ENCODE measurements around the gene HIVEP1.

Gene HIVEP1

DNA sequence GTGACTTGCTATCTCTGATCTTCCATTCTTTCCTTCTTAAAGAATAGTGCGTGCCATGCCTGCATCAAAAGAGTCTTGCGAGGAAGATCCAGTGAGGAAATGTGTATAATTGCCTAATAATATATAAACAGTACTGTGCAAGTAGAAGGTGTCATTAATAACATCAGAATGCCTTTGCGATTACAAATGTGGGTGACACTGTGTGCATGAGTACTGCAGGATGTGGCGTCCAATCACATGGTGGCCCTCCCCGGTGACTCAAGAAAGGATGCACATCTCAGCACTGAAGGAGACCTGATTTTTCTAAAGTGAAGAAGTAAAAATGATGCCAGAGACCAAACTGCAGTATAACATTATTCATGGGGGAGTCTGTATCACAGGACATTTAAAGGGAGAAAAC lies 170.6 kb downstream of the HIVEP1 start:
- H3K27me3 ChIP-seq (ENCODE audit: insufficient read depth, low read length) = no peaks in the 10 kb centered on the region
- H3K4me1 ChIP-seq (ENCODE audit: control insufficient read depth, insufficient read depth, low read length, unreplicated experiment) = no peaks in the 10 kb centered on the region
- no peak overlapping the region for H3K27ac ChIP-seq (ENCODE audit: low read depth, low read length)
- H2AFZ ChIP-seq (ENCODE audit: low read length, unreplicated experiment) = no peak overlapping the region
- H3K36me3 ChIP-seq (ENCODE audit: insufficient read depth, low read length) = no peaks in the 10 kb centered on the region
- no peak overlapping the region for H3K4me3 ChIP-seq (ENCODE audit: low read depth, low read length)
- no peaks in the 10 kb centered on the region for H3K79me2 ChIP-seq (ENCODE audit: control insufficient read depth, insufficient read depth, low read length, unreplicated experiment)

DNA sequence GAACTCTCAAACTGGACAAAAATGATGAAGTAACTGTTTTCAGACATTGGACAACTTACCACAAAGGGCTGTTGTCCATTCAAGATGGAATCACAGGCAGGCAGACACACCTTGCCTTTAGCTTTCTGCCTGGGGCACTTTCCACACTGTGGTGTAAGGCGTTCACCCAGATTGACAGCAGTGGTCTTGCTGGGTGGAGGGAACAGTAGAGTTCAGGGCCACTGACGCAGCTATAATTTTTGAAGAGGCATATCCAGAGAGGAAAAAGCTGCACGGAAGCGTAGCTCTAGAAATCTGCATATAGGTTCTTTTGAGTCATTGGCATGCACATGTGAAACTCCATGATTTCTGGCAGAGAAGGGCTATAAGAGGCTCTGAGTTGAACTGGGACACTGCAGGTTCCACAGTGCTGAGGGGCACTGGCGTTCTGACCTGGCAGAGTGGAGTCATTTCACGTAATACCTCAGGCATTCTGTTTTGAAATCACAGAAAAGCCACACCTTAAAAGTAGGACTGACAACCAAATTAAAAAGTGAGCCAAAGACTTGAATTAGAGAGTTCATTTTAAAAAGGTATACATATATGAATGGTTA lies 173.1 kb downstream of the HIVEP1 start:
- Histone ChIP-seq H2AFZ (ENCODE audit: low read length, unreplicated experiment) (no peak overlapping the region), H3K36me3 (ENCODE audit: insufficient read depth, low read length) (no peaks in the 10 kb centered on the region), H3K27ac (ENCODE audit: low read depth, low read length) (no peak overlapping the region), H3K79me2 (ENCODE audit: control insufficient read depth, insufficient read depth, low read length, unreplicated experiment) (no peaks in the 10 kb centered on the region), H3K4me3 (ENCODE audit: low read depth, low read length) (no peak overlapping the region), H3K27me3 (ENCODE audit: insufficient read depth, low read length) (no peaks in the 10 kb centered on the region), H3K4me1 (ENCODE audit: control insufficient read depth, insufficient read depth, low read length, unreplicated experiment) (no peaks in the 10 kb centered on the region)

DNA sequence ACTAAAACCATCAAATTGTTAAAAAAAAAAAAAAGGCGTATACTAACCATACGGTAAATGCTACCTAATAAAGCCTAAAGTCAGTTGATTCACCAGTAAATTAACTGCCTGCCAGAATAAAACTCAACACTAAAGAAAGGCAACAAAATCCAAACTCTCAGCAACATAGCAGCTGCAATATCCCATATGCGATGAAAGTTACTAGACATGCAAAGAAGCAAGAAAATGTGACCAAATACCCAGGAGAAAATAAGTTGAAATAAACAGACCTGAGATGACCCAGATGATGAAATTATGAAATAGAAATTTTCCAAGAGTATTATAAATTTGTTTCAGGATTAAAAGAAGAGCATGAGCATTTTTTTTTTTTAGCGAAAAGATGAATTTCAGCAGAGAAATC lies 174.4 kb downstream of the HIVEP1 start:
- H3K27me3 ChIP-seq (ENCODE audit: insufficient read depth, low read length) = no peaks in the 10 kb centered on the region
- H3K27ac ChIP-seq (ENCODE audit: low read depth, low read length) = no peak overlapping the region
- no peak overlapping the region for H2AFZ ChIP-seq (ENCODE audit: low read length, unreplicated experiment)
- no peaks in the 10 kb centered on the region for H3K79me2 ChIP-seq (ENCODE audit: control insufficient read depth, insufficient read depth, low read length, unreplicated experiment)
- no peaks in the 10 kb centered on the region for H3K4me1 ChIP-seq (ENCODE audit: control insufficient read depth, insufficient read depth, low read length, unreplicated experiment)
- no peaks in the 10 kb centered on the region for H3K36me3 ChIP-seq (ENCODE audit: insufficient read depth, low read length)
- H3K4me3 ChIP-seq (ENCODE audit: low read depth, low read length) = no peak overlapping the region

DNA sequence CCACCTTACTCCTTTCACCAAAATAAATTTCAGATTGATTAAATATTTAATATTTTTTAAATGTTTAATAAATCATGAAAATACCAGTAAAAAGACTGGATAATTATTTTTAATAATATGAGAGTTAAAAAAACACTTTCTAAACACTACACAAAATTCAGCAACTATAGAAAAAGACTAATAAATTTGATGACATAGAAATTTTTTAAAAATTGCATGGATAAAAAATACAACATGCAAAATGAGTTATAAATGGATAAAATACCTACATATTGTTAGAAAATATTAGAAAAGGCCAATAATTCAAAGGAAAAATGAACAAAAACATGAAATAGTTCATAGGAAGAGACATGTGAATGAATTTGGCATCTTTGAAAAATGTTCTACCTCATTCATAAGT lies 177.0 kb downstream of the HIVEP1 start:
- Histone ChIP-seq H2AFZ (ENCODE audit: low read length, unreplicated experiment) (no peak overlapping the region), H3K27ac (ENCODE audit: low read depth, low read length) (no peak overlapping the region), H3K27me3 (ENCODE audit: insufficient read depth, low read length) (no peaks in the 10 kb centered on the region), H3K79me2 (ENCODE audit: control insufficient read depth, insufficient read depth, low read length, unreplicated experiment) (no peaks in the 10 kb centered on the region), H3K4me1 (ENCODE audit: control insufficient read depth, insufficient read depth, low read length, unreplicated experiment) (no peaks in the 10 kb centered on the region), H3K4me3 (ENCODE audit: low read depth, low read length) (no peak overlapping the region), H3K36me3 (ENCODE audit: insufficient read depth, low read length) (no peaks in the 10 kb centered on the region)

DNA sequence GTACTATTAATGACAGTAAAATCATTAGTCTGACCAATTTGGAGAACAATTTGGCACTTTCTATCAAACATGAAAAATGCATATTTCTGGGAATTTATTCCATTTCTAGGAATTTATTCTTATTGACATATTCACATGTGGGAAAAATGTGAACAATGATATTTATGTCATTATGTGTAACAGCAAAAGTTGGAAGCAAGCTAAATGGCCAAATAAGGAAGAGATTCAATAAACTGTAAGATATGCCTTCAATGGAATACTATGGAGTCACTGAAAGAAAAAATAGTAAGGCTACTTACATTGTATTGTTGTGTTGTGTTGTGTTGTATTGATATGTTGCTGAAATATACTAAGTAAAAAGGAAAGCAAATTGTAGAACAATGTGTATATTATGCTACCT lies 177.5 kb downstream of the HIVEP1 start:
- H3K36me3 ChIP-seq (ENCODE audit: insufficient read depth, low read length) = no peaks in the 10 kb centered on the region
- H3K27me3 ChIP-seq (ENCODE audit: insufficient read depth, low read length) = no peaks in the 10 kb centered on the region
- no peaks in the 10 kb centered on the region for H3K79me2 ChIP-seq (ENCODE audit: control insufficient read depth, insufficient read depth, low read length, unreplicated experiment)
- H3K27ac ChIP-seq (ENCODE audit: low read depth, low read length) = no peak overlapping the region
- no peak overlapping the region for H3K4me3 ChIP-seq (ENCODE audit: low read depth, low read length)
- no peaks in the 10 kb centered on the region for H3K4me1 ChIP-seq (ENCODE audit: control insufficient read depth, insufficient read depth, low read length, unreplicated experiment)
- no peak overlapping the region for H2AFZ ChIP-seq (ENCODE audit: low read length, unreplicated experiment)

DNA sequence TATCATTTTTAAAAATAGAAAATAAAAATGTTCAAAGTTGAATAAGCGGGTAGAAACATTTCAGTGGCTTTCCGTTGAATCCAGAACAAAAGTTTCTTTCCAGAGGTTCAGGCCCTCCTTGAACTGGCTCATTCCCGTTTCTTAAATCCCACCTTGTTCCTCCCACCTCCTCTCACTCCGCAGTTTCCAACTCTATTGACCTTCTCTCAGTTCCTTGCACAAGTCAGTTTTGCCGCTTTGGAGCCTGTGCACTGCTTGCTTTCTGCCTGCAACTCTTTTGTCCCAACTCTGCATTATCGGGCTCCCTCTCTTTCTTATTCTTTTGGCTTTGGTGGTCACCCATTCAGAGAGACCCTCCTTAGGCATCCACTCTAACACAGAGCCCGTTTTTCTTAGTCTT lies 178.1 kb downstream of the HIVEP1 start:
- H3K4me3 ChIP-seq (ENCODE audit: low read depth, low read length) = no peak overlapping the region
- H3K27me3 ChIP-seq (ENCODE audit: insufficient read depth, low read length) = no peaks in the 10 kb centered on the region
- H2AFZ ChIP-seq (ENCODE audit: low read length, unreplicated experiment) = no peak overlapping the region
- no peaks in the 10 kb centered on the region for H3K4me1 ChIP-seq (ENCODE audit: control insufficient read depth, insufficient read depth, low read length, unreplicated experiment)
- no peaks in the 10 kb centered on the region for H3K79me2 ChIP-seq (ENCODE audit: control insufficient read depth, insufficient read depth, low read length, unreplicated experiment)
- H3K36me3 ChIP-seq (ENCODE audit: insufficient read depth, low read length) = no peaks in the 10 kb centered on the region
- H3K27ac ChIP-seq (ENCODE audit: low read depth, low read length) = no peak overlapping the region

DNA sequence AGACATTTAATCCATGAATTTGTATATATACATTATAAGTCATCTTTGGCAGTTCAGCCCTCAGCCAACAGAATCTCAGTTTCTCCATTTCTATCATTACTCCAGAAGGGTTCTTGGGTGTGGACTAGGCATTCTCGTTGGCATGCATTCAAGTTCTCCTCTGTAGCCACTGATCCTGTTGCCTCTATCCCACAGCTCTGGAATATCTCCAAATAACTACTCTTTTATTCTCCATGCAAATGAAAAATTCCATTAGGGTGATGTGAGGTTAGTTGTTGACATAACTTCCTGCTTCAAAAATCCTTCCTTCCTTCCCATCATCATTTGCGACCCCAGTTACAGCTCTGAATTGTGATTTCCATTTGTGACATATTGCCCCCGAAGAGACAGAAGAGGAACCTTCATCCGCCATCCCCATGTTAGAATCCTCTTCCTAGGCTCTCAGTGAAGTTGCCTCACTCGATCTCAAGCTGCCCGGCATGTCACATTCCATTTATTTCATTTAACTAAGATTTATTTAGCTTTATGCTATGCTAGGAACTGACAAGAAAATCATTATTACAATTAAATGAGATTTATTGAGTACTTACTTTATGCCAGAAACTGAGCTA lies 184.3 kb downstream of the HIVEP1 start:
- H3K36me3 ChIP-seq (ENCODE audit: insufficient read depth, low read length) = no peaks in the 10 kb centered on the region
- no peak overlapping the region for H3K27ac ChIP-seq (ENCODE audit: low read depth, low read length)
- no peak overlapping the region for H2AFZ ChIP-seq (ENCODE audit: low read length, unreplicated experiment)
- H3K79me2 ChIP-seq (ENCODE audit: control insufficient read depth, insufficient read depth, low read length, unreplicated experiment) = no peaks in the 10 kb centered on the region
- peaks cover 6% of the 10 kb centered on the region for H3K4me1 ChIP-seq (ENCODE audit: control insufficient read depth, insufficient read depth, low read length, unreplicated experiment)
- no peak overlapping the region for H3K4me3 ChIP-seq (ENCODE audit: low read depth, low read length)
- H3K27me3 ChIP-seq (ENCODE audit: insufficient read depth, low read length) = no peaks in the 10 kb centered on the region

DNA sequence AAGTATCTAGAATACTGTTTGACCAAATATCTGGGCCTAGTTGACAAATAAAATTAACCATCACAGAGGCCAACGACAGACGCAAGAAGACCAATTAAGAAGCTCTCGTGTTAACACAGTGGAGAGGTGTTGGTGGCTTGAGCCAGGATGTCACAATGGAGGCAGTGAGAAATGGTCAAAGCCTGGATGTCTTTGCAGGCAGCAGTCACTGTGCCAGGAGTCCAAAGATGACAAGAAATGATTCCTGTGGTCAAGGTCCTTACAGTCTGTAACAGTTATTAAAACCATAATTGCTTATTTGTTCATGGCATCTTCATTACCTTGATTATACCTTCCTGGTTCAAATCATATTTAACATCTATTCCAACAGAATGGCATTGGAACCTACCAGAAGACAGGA lies 186.7 kb downstream of the HIVEP1 start:
- no peak overlapping the region for H2AFZ ChIP-seq (ENCODE audit: low read length, unreplicated experiment)
- no peaks in the 10 kb centered on the region for H3K36me3 ChIP-seq (ENCODE audit: insufficient read depth, low read length)
- no peak overlapping the region for H3K4me3 ChIP-seq (ENCODE audit: low read depth, low read length)
- peaks cover 6% of the 10 kb centered on the region for H3K4me1 ChIP-seq (ENCODE audit: control insufficient read depth, insufficient read depth, low read length, unreplicated experiment)
- no peaks in the 10 kb centered on the region for H3K27me3 ChIP-seq (ENCODE audit: insufficient read depth, low read length)
- H3K27ac ChIP-seq (ENCODE audit: low read depth, low read length) = no peak overlapping the region
- no peaks in the 10 kb centered on the region for H3K79me2 ChIP-seq (ENCODE audit: control insufficient read depth, insufficient read depth, low read length, unreplicated experiment)

DNA sequence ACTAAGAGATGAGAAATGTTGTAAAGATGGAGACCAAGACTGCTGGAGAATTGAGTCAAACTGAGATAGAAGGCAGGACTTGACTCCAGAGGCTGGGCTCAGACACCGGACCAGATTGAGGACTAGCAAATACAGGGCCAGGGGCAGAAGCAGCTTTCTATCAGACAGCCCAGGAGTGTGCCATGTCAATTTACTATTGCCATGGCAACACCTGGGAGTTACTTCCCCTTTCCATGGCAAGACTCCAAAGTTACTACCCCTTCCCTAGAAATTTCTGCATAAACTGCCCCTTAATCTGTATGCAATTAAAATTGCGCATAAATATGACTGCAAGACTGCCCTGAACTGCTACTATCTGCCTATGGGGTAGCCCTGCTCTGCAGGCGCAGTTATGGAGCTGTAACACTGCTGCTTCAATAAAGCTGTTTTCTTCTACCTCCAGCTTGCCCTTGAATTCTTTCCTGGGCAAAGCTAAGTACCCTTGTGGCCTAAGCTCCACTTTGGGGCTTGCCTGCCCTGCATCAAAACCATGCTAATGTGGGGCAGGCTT lies 188.0 kb downstream of the HIVEP1 start:
- Histone ChIP-seq H3K4me1 (ENCODE audit: control insufficient read depth, insufficient read depth, low read length, unreplicated experiment) (peaks cover 6% of the 10 kb centered on the region), H3K36me3 (ENCODE audit: insufficient read depth, low read length) (no peaks in the 10 kb centered on the region), H3K79me2 (ENCODE audit: control insufficient read depth, insufficient read depth, low read length, unreplicated experiment) (no peaks in the 10 kb centered on the region), H3K4me3 (ENCODE audit: low read depth, low read length) (no peak overlapping the region), H2AFZ (ENCODE audit: low read length, unreplicated experiment) (no peak overlapping the region), H3K27me3 (ENCODE audit: insufficient read depth, low read length) (no peaks in the 10 kb centered on the region), H3K27ac (ENCODE audit: low read depth, low read length) (no peak overlapping the region)

DNA sequence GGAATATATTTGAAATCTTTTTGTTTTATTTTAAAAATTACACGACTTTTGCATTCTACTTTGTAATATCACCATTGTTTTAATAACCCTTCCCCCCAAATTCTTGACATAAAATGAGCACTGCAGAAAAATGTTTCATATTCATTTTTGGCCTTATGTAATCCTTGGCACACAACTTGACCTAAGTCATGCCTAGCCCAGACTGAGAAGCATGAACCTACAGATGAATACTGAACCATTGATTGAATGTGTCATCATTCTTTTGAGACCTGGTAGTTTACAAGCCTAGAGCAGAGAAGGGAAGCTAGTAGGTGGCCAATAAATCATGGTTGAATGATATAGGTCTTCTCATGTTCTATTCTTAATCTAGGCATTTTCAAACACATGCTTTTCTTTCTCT lies 188.6 kb downstream of the HIVEP1 start:
- no peak overlapping the region for H3K27ac ChIP-seq (ENCODE audit: low read depth, low read length)
- no peaks in the 10 kb centered on the region for H3K27me3 ChIP-seq (ENCODE audit: insufficient read depth, low read length)
- no peaks in the 10 kb centered on the region for H3K36me3 ChIP-seq (ENCODE audit: insufficient read depth, low read length)
- H2AFZ ChIP-seq (ENCODE audit: low read length, unreplicated experiment) = no peak overlapping the region
- H3K4me1 ChIP-seq (ENCODE audit: control insufficient read depth, insufficient read depth, low read length, unreplicated experiment) = peaks cover 6% of the 10 kb centered on the region
- no peak overlapping the region for H3K4me3 ChIP-seq (ENCODE audit: low read depth, low read length)
- H3K79me2 ChIP-seq (ENCODE audit: control insufficient read depth, insufficient read depth, low read length, unreplicated experiment) = no peaks in the 10 kb centered on the region

DNA sequence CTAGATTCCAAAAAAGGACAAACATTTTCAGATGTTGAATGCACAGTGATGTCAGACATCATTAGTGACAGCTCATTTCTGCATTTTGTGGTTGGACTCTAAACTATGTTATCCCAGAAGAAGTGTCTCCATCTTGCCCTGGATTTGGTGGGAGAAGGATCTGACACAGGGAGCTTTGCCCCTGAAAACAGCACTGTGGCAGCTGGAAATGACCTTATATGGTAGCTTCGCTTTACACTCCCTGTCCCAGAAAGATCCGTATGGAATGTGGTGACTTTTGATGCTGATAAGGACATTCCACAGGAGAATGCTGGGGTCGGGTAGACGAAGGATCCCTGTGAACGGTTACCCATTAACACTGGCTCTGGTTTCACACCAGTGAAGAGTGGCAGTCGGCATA lies 190.9 kb downstream of the HIVEP1 start:
- Histone ChIP-seq H3K4me3 (ENCODE audit: low read depth, low read length) (no peak overlapping the region), H3K27me3 (ENCODE audit: insufficient read depth, low read length) (no peaks in the 10 kb centered on the region), H3K36me3 (ENCODE audit: insufficient read depth, low read length) (no peaks in the 10 kb centered on the region), H2AFZ (ENCODE audit: low read length, unreplicated experiment) (no peak overlapping the region), H3K27ac (ENCODE audit: low read depth, low read length) (no peak overlapping the region), H3K79me2 (ENCODE audit: control insufficient read depth, insufficient read depth, low read length, unreplicated experiment) (no peaks in the 10 kb centered on the region), H3K4me1 (ENCODE audit: control insufficient read depth, insufficient read depth, low read length, unreplicated experiment) (peaks cover under 1% of the 10 kb centered on the region)

Data from ACC112 (cell line).